Liver (tissue), 9 donors: ENCODE data around the gene MYL3. TPM values are rescaled to one million over a fixed set of nuclear protein-coding genes. Genes with fewer than 3 reads are reported as not detected.

Experiments
- DNase-seq: peaks from one replicate; pipeline ENCODE4 v3.0.0-alpha.2; 2017; ENCODE audit warnings: low spot score
- H3K27ac ChIP-seq, 2 donors: one replicate each; pipeline ENCODE4 v1.7.0; 2013; ENCODE audit warnings: inconsistent platforms in 2 of 2, low read length in 2 of 2, control low read depth in 1 of 2, low read depth in 1 of 2, mild to moderate bottlenecking in 1 of 2
- H3K27me3 ChIP-seq, 4 donors: one replicate each; pipeline versions ENCODE4 v1.6.1 to v1.7.0; 2013; ENCODE audit warnings: low read length in 3 of 4, inconsistent platforms in 1 of 4, mild to moderate bottlenecking in 1 of 4, moderate library complexity in 1 of 4; ENCODE audit not compliant: control insufficient read depth in 4 of 4, insufficient read depth in 4 of 4
- H3K36me3 ChIP-seq, 4 donors: one replicate each; pipeline versions ENCODE4 v1.6.1 to v1.7.0; 2013; ENCODE audit warnings: low read length in 3 of 4, mild to moderate bottlenecking in 3 of 4, low read depth in 1 of 4, moderate library complexity in 1 of 4; ENCODE audit not compliant: control insufficient read depth in 4 of 4, insufficient read depth in 3 of 4
- H3K4me1 ChIP-seq, 4 donors: one replicate each; pipeline versions ENCODE4 v1.6.1 to v1.7.0; 2013; ENCODE audit warnings: low read length in 3 of 4, mild to moderate bottlenecking in 3 of 4, moderate library complexity in 1 of 4; ENCODE audit not compliant: control insufficient read depth in 4 of 4, insufficient read depth in 4 of 4
- H3K4me3 ChIP-seq, 3 donors: one replicate each; pipeline versions ENCODE4 v1.6.1 to v1.7.0; 2013; ENCODE audit warnings: low read length in 3 of 3, control low read depth in 1 of 3, low read depth in 1 of 3, mild to moderate bottlenecking in 1 of 3
- H3K9ac ChIP-seq, 2 donors: one replicate each; pipeline ENCODE4 v1.7.0; 2013; ENCODE audit warnings: low read length in 2 of 2, mild to moderate bottlenecking in 2 of 2, moderate library complexity in 2 of 2, control low read depth in 1 of 2, low read depth in 1 of 2
- H3K9me3 ChIP-seq, 4 donors: one replicate each; pipeline versions ENCODE4 v1.6.1 to v1.7.0; 2013; ENCODE audit warnings: low read length in 3 of 4; ENCODE audit not compliant: control insufficient read depth in 4 of 4
- ATF3 ChIP-seq: IDR thresholded peaks from 2 replicates; pipeline ENCODE4 v1.6.1; 2016; ENCODE audit warnings: antibody characterized with exemption
- CTCF ChIP-seq: fragments of 150-350 bp; IDR thresholded peaks from 2 replicates; pipeline ENCODE4 v1.5.1; 2017; ENCODE audit warnings: improper control_type of control experiment, low read depth, low read length; ENCODE audit not compliant: missing input control
- EGR1 ChIP-seq, 2 donors: IDR thresholded peaks; 2 replicates each; pipeline ENCODE4 v1.6.1; 2016 to 2018; ENCODE audit warnings: antibody characterized with exemption in 2 of 2, low read depth in 2 of 2
- FOXA1 ChIP-seq: IDR thresholded peaks from 2 replicates; pipeline ENCODE4 v1.6.1; 2016; ENCODE audit warnings: antibody characterized with exemption
- FOXA2 ChIP-seq: IDR thresholded peaks from 2 replicates; pipeline ENCODE4 v1.6.1; 2016; ENCODE audit warnings: antibody characterized with exemption
- GABPA ChIP-seq, 2 donors: IDR thresholded peaks in 1 of 2; conservative IDR thresholded peaks in 1 of 2; 2 replicates each; pipeline ENCODE4 v1.6.1; 2016; ENCODE audit warnings: antibody characterized with exemption in 2 of 2, mild to moderate bottlenecking in 1 of 2, moderate library complexity in 1 of 2
- HNF4A ChIP-seq, 2 donors: conservative IDR thresholded peaks; 2 replicates each; pipeline ENCODE4 v1.6.1; 2016; ENCODE audit warnings: antibody characterized with exemption in 2 of 2, mild to moderate bottlenecking in 2 of 2
- JUND ChIP-seq, 2 donors: IDR thresholded peaks; 2 replicates each; pipeline ENCODE4 v1.6.1; 2016; ENCODE audit warnings: antibody characterized with exemption in 2 of 2
- MAX ChIP-seq: IDR thresholded peaks from 2 replicates; pipeline ENCODE4 v1.6.1; 2016; ENCODE audit warnings: antibody characterized with exemption
- NR2F2 ChIP-seq: IDR thresholded peaks from 2 replicates; pipeline ENCODE4 v1.6.1; 2016; ENCODE audit warnings: antibody characterized with exemption
- RAD21 ChIP-seq, 2 donors: IDR thresholded peaks; 2 replicates each; pipeline ENCODE4 v1.6.1; 2016; ENCODE audit warnings: antibody characterized with exemption in 2 of 2, mild to moderate bottlenecking in 2 of 2
- REST ChIP-seq: IDR thresholded peaks from 2 replicates; pipeline ENCODE4 v1.6.1; 2016; ENCODE audit warnings: antibody characterized with exemption, mild to moderate bottlenecking
- RXRA ChIP-seq, 2 donors: IDR thresholded peaks; 2 replicates each; pipeline ENCODE4 v1.6.1; 2017 to 2018; ENCODE audit warnings: antibody characterized with exemption in 2 of 2, mild to moderate bottlenecking in 1 of 2
- SP1 ChIP-seq: IDR thresholded peaks from 2 replicates; pipeline ENCODE4 v1.6.1; 2018; ENCODE audit warnings: antibody characterized with exemption, mild to moderate bottlenecking
- TAF1 ChIP-seq: conservative IDR thresholded peaks from 2 replicates; pipeline ENCODE4 v1.6.1; 2016; ENCODE audit warnings: antibody characterized with exemption, mild to moderate bottlenecking
- ZBTB33 ChIP-seq: IDR thresholded peaks from 2 replicates; pipeline ENCODE4 v1.6.1; 2016; ENCODE audit warnings: antibody characterized with exemption
- WGBS: extraction: QIAGEN DNeasy Blood & Tissue Kit; methylation state at CpG from one replicate; pipeline ENCODE4 v1.1.7; 2013; 5-methylcytosine and 5-hydroxymethylcytosine counted together
- polyA plus RNA-seq, 2 donors: library from polyadenylated mRNA; stranded (reverse) in 1 of 2; unstranded in 1 of 2; fragments of 200-250 nt in 1 of 2; fragments of >200 nt in 1 of 2; fragmentation: Nextera tagmentation in 1 of 2; extraction: Ambion mirVana in 1 of 2; gene quantifications; one replicate each; pipeline versions ENCODE4 v1.2.1 to v1.2.3, GENCODE V29; 2013 to 2015
- total RNA-seq, 2 donors: library from RNA; depleted of rRNA; stranded (reverse); fragments of >200 nt; gene quantifications; one replicate each; pipeline ENCODE4 v1.2.3, GENCODE V29; 2014
- donor health status: healthy.
- donor health status: healthy.
- donor health status: healthy.
- donor health status: healthy.
- donor health status: healthy.

MYL3 gene
- total and polyA plus RNA-seq, 4 donors = 0.51 to 1.3 (median 0.81) TPM

GRCh38 chr3:46894256-46894655, 31.0 kb upstream of the MYL3 start:
- Histone ChIP-seq H3K4me3 (no peak overlapping the region), H3K9ac (no peak overlapping the region), H3K4me1 (peaks cover 2 to 19% (median 5%) of the 10 kb centered on the region in 4 donors), H3K36me3 (no peaks in the 10 kb centered on the region), H3K9me3 (no peaks in the 10 kb centered on the region), H3K27me3 (no peaks in the 10 kb centered on the region), H3K27ac (no peak overlapping the region)
- no peak for TF ChIP-seq FOXA1
- no peak for TF ChIP-seq EGR1 (IDR thresholded peaks at IDR 0.05; ENCODE audit: low read depth in 2 of 2)
- no peak for TF ChIP-seq NR2F2
- no peak for TF ChIP-seq RAD21 (IDR thresholded peaks at IDR 0.05)
- no peak for TF ChIP-seq ATF3
- no peak for TF ChIP-seq FOXA2
- TF ChIP-seq RXRA (IDR thresholded peaks at IDR 0.05) = no peak
- TF ChIP-seq JUND (IDR thresholded peaks at IDR 0.05) = no peak
- TF ChIP-seq CTCF = no peak
- no peak for TF ChIP-seq GABPA (IDR thresholded peaks at IDR 0.05 in 1 of 2, conservative IDR thresholded peaks at IDR 0.05 in 1 of 2)
- DNase-seq = no peak
- 88% methylated on average over 6 of the region's 6 CpGs for WGBS

GRCh38 chr3:46893763-46894162, 30.5 kb upstream of the MYL3 start:
- H3K27ac ChIP-seq = no peak overlapping the region
- H3K27me3 ChIP-seq = no peaks in the 10 kb centered on the region
- no peaks in the 10 kb centered on the region for H3K9me3 ChIP-seq
- H3K4me3 ChIP-seq = no peak overlapping the region
- no peak for DNase-seq
- no peak overlapping the region for H3K9ac ChIP-seq
- H3K36me3 ChIP-seq = no peaks in the 10 kb centered on the region
- peaks cover 2 to 19% (median 5%) of the 10 kb centered on the region in 4 donors for H3K4me1 ChIP-seq
- TF ChIP-seq SP1 (no peak), MAX (no peak), ATF3 (no peak), FOXA2 (no peak), EGR1 (IDR thresholded peaks at IDR 0.05; ENCODE audit: low read depth in 2 of 2) (no peak), JUND (IDR thresholded peaks at IDR 0.05) (no peak), CTCF (no peak), REST (no peak), TAF1 (no peak), NR2F2 (no peak), ZBTB33 (no peak), HNF4A (conservative IDR thresholded peaks at IDR 0.05) (no peak), RAD21 (IDR thresholded peaks at IDR 0.05) (no peak), FOXA1 (no peak), GABPA (IDR thresholded peaks at IDR 0.05 in 1 of 2, conservative IDR thresholded peaks at IDR 0.05 in 1 of 2) (no peak)
- 75% methylated on average over 9 of the region's 9 CpGs for WGBS
